Caki2 (cell line): ENCODE data around the gene TC2N. TPM values are rescaled to one million over a fixed set of nuclear protein-coding genes. Genes with fewer than 3 reads are reported as not detected.
"Not testable (repeated sequence)": the region's sequence is repeated elsewhere in the genome, so short reads cannot be mapped to it uniquely, and the experiment has no call there.

Experiments
- DNase-seq: peaks from one replicate; pipeline ENCODE4 v3.0.0-alpha.2; 2015; ENCODE audit warnings: low read depth
- in situ Hi-C: cut with HindIII; loops from 2 replicates; pipeline ENCODE4 v1.10.0; 2016; ENCODE audit warnings: low sequenced_read_pairs, low pct_unique_long_range_greater_than_20kb, mixed read lengths
- total RNA-seq: library from RNA; depleted of rRNA; stranded (reverse); fragments of >200 nt; shearing (Covaris generic); gene quantifications from 2 replicates; pipeline ENCODE4 v1.2.3, GENCODE V29; 2014; ENCODE audit warnings: low replicate concordance; rRNA removed

The TC2N gene
- total RNA-seq, result not detected in 2 replicates

GRCh38 chr14:91867316-91867988 is at the start of gene TC2N:
TSS of gene TC2N (minus strand) at chr14:91867536. CDS start at chr14:91813769, 53,767 bp downstream.
- no peak for DNase-seq
- in situ Hi-C loops, result no loop called here

- DNase-seq, result no peak
- in situ Hi-C loops, result no loop called here
Measured at GRCh38 chr14:91912035-91912434, 44.7 kb upstream of the TC2N start.

- in situ Hi-C loops, result no loop called here
- no peak for DNase-seq
Measured at GRCh38 chr14:91911474-91912032, 44.2 kb upstream of the TC2N start.

- in situ Hi-C loops, result no loop called here
- no peak for DNase-seq
Measured at GRCh38 chr14:91910196-91910595, 42.9 kb upstream of the TC2N start.

GRCh38 chr14:91906374-91906773 is 39.0 kb upstream of the TC2N start:
- no peak for DNase-seq
- in situ Hi-C loops, result no loop called here

GRCh38 chr14:91904956-91905645 is 37.8 kb upstream of the TC2N start:
- in situ Hi-C loops, result no loop called here
- DNase-seq, result no peak

GRCh38 chr14:91904483-91904882 is 37.1 kb upstream of the TC2N start:
- in situ Hi-C loops, result no loop called here
- no peak for DNase-seq

- no peak for DNase-seq
- in situ Hi-C loops, result no loop called here
Measured at GRCh38 chr14:91903070-91903469, 35.7 kb upstream of the TC2N start.

GRCh38 chr14:91902336-91902735 is 35.0 kb upstream of the TC2N start:
- DNase-seq, result no peak
- in situ Hi-C loops, result no loop called here

GRCh38 chr14:91901449-91902226 is 34.3 kb upstream of the TC2N start:
- in situ Hi-C loops, result no loop called here
- DNase-seq, result no peak

- no peak for DNase-seq
- in situ Hi-C loops, result no loop called here
Measured at GRCh38 chr14:91899806-91900205, 32.5 kb upstream of the TC2N start.

GRCh38 chr14:91899213-91899612 is 31.9 kb upstream of the TC2N start:
- no peak for DNase-seq
- in situ Hi-C loops, result no loop called here

GRCh38 chr14:91898372-91898771 is 31.0 kb upstream of the TC2N start:
- in situ Hi-C loops, result no loop called here
- no peak for DNase-seq

GRCh38 chr14:91897716-91898115 is 30.4 kb upstream of the TC2N start:
- in situ Hi-C loops, DNase-seq: not testable (repeated sequence)

- in situ Hi-C loops, result no loop called here
- no peak for DNase-seq
Measured at GRCh38 chr14:91897106-91897701, 29.9 kb upstream of the TC2N start.

- DNase-seq, result no peak
- in situ Hi-C loops, result no loop called here
Measured at GRCh38 chr14:91896419-91896818, 29.1 kb upstream of the TC2N start.

GRCh38 chr14:91893669-91894068 is 26.3 kb upstream of the TC2N start:
- no peak for DNase-seq
- in situ Hi-C loops, result no loop called here

GRCh38 chr14:91893007-91893406 is 25.7 kb upstream of the TC2N start:
- DNase-seq, result no peak
- in situ Hi-C loops, result no loop called here
